SJSA1 (cell line): Measurements from ENCODE around the gene TJP1. TPM values are rescaled to one million over a fixed set of nuclear protein-coding genes. Genes with fewer than 3 reads are reported as not detected.

ENCODE experiments used
- DNase-seq, 2 experiments: peaks; one replicate each; pipeline ENCODE4 v3.0.0-alpha.2; 2015 to 2020; ENCODE audit warnings: low spot score in 2 of 2, low read depth in 1 of 2
- H3K27ac ChIP-seq: fragments of 250-450 bp; sonication (Bioruptor Pico); 2 replicates; pipeline ENCODE4 v1.5.1; 2020; ENCODE audit warnings: mild to moderate bottlenecking, moderate library complexity
- H3K27me3 ChIP-seq: fragments of 250-450 bp; sonication (Bioruptor Pico); replicated peaks from 2 replicates; pipeline ENCODE4 v1.5.1; 2020; ENCODE audit warnings: mild to moderate bottlenecking, moderate library complexity
- H3K36me3 ChIP-seq: fragments of 250-450 bp; sonication (Bioruptor Pico); 2 replicates; pipeline ENCODE4 v1.5.1; 2020; ENCODE audit warnings: mild to moderate bottlenecking
- H3K4me1 ChIP-seq: fragments of 250-450 bp; sonication (Bioruptor Pico); replicated peaks from 2 replicates; pipeline ENCODE4 v1.6.1; 2021; ENCODE audit warnings: mild to moderate bottlenecking
- H3K4me3 ChIP-seq: fragments of 250-450 bp; sonication (Bioruptor Pico); 2 replicates; pipeline ENCODE4 v1.5.1; 2020; ENCODE audit warnings: mild to moderate bottlenecking
- H3K9me3 ChIP-seq: fragments of 250-450 bp; sonication (Bioruptor Pico); replicated peaks from 2 replicates; pipeline ENCODE4 v1.5.1; 2020; ENCODE audit warnings: mild to moderate bottlenecking
- total RNA-seq: library from RNA; depleted of rRNA; stranded (reverse); fragments of >200 nt; shearing (Covaris generic); gene quantifications from 2 replicates; pipeline ENCODE4 v1.2.3, GENCODE V29; 2014

TJP1 gene
- total RNA-seq, 1 experiment from 2014 or later: 70.1 TPM

DNA sequence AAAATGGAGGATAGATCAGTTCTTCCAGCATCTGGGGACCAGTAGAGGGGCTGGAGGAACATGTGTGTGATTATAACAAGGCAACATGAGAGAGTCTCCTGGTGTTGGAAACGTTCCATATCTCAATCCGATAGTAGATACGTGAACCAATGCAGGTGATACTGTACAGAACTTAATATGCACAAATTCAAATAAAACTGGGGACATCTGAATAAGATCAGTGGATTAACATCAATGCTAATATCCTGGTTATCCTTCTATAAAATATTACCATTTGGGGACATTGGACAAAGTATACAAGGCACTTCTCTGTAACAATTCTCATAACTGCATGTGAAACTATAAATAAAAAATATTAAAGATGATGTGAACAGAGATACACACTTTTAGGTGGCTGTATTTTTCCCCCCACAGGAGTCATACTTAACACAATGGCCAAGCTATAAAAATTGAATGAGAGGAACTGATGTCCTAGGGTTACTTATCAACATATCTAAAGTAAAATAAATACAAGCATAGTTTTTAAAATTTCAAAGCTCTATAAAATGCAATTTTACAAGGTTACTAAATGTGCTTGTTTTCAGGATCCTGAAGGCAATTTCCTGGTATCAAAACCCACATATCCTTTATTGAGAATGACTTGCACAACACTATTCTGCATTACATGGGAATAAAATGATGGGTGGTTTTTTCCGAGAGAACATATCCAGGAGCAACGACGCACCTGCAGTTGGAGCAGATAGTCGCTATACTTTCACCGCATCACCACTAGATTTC is 31.1 kb upstream of the TJP1 start:
- peak overlapping the region; percentile 4; the same call in 1 of the 2 replicates for H3K27ac ChIP-seq
- no peaks in the 10 kb centered on the region for H3K9me3 ChIP-seq
- H3K4me1 ChIP-seq: peaks cover 73% of the 10 kb centered on the region
- H3K27me3 ChIP-seq: no peaks in the 10 kb centered on the region
- no peak overlapping the region for H3K4me3 ChIP-seq
- DNase-seq: no peak
- no peaks in the 10 kb centered on the region for H3K36me3 ChIP-seq

DNA sequence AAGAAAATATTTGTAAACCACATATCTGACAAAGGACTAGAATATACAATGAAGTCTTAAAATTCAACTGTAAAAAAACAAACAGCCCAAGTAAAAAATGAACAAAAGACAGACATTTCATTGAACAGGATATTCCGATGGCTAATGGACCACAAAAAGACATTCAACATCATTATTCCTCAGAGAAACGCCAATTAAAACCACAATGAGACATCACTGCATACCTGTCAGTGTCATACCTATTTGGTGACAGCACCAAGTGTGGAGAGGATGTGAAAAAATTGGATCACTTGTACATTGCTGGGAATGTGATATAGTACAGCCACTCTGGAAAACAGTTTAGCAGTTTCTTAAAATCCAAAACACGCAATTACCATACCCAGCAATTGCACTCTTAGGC is 29.9 kb upstream of the TJP1 start:
- Histone ChIP-seq H3K36me3 (no peaks in the 10 kb centered on the region), H3K27me3 (no peaks in the 10 kb centered on the region), H3K4me1 (peaks cover 63% of the 10 kb centered on the region), H3K27ac (no peak overlapping the region), H3K9me3 (no peaks in the 10 kb centered on the region), H3K4me3 (no peak overlapping the region)
- peak in 1 of 2 experiments; percentile 44 for DNase-seq

DNA sequence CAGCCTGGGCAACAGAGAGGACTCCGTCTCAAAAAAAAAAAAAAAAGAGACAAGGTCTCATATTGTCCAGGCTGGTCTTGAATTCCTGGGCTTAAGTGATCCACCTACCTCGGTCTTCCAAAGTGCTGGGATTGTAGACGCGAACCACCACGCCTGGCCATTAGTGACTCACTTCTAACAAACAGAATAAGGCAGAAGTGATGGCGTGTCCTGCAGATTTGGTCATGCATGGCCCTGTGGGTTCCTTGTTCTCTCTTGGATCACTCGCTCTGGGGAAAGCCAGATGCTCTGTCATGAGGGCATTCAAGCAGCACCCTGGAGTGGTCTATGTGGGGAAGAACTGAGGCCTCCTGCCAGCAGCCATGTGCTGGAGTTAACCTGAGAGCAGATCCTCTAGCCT is 27.4 kb upstream of the TJP1 start:
- no peaks in the 10 kb centered on the region for H3K36me3 ChIP-seq
- peak; percentile 72 to 77 for DNase-seq
- peaks cover 55% of the 10 kb centered on the region for H3K4me1 ChIP-seq
- no peak overlapping the region for H3K4me3 ChIP-seq
- peak overlapping the region; percentile 75 for H3K27ac ChIP-seq
- H3K9me3 ChIP-seq: no peaks in the 10 kb centered on the region
- no peaks in the 10 kb centered on the region for H3K27me3 ChIP-seq

DNA sequence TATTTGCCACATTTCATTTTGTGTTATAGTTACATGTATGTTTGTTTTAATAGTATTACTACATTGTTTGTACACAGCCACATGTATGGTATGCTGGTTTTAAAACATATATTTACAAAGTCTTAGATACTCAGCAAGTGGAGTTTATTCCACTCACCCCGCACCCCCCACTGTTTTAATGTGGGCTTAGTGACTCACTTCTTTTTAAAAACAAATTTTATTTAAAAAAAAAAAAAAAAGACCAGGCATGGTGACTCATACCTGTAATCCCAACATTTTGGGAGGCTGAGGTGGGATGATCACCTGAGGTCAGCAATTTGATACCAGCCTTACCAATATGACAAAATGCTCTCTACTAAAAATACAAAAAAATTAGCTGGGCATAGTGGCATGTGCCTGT is 26.9 kb upstream of the TJP1 start:
- H3K4me3 ChIP-seq: no peak overlapping the region
- peak; percentile 62 to 70 for DNase-seq
- H3K4me1 ChIP-seq: peaks cover 55% of the 10 kb centered on the region
- no peaks in the 10 kb centered on the region for H3K36me3 ChIP-seq
- H3K27me3 ChIP-seq: no peaks in the 10 kb centered on the region
- no peaks in the 10 kb centered on the region for H3K9me3 ChIP-seq
- peak overlapping the region; percentile 75 for H3K27ac ChIP-seq

DNA sequence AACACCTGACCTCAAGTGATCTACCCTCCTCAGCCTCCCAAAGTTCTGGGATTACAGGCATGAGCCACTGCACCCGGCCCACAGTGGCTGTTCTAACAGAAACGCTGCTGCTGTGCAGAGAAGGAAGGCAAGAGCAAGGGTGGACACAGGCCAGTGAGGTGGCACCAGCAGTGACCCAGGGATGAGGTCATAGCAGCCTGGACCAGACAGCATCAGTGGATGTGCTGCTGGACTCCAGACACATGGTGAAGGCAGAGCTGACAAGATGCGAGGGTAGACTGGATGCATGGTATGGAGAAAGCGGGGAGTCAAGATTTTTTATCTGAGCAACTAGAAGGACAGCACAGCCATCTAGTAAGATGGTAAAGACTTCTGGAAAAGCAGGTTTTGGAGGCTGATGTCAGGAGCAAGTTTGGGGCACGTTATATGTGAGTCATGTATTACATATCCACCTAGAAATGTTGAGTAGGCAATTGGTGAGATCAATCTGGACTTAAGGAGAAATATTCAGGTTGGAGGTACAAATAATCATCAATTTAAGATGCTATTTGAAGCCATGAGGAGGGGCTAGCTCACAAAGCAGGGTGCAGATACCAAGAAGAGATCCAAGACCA is 22.1 kb upstream of the TJP1 start:
- no peak overlapping the region for H3K4me3 ChIP-seq
- H3K9me3 ChIP-seq: no peaks in the 10 kb centered on the region
- H3K27me3 ChIP-seq: no peaks in the 10 kb centered on the region
- H3K4me1 ChIP-seq: peaks cover 45% of the 10 kb centered on the region
- peak overlapping the region; percentile 38 for H3K27ac ChIP-seq
- no peak for DNase-seq
- H3K36me3 ChIP-seq: no peaks in the 10 kb centered on the region

DNA sequence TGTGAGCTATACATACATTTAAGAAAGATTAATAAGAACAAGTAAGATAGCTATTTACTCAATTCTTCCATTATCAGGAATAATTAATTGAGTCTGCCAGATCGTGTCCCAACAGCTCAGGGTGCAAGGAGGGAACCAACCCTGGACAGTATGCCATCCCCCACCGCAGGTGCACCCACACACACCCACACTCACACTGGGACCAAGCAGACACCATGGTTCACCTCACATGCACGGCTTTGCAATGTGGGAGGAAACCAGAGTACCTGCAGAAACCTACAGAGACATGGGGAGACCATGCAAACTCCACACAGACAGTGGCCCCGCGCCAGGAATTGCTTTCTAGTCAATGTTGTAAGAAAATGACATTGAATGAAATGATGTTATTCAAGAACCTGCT is 20.0 kb upstream of the TJP1 start:
- H3K9me3 ChIP-seq: no peaks in the 10 kb centered on the region
- H3K4me1 ChIP-seq: peaks cover 42% of the 10 kb centered on the region
- no peaks in the 10 kb centered on the region for H3K36me3 ChIP-seq
- no peak for DNase-seq
- no peaks in the 10 kb centered on the region for H3K27me3 ChIP-seq
- no peak overlapping the region for H3K4me3 ChIP-seq
- no peak overlapping the region for H3K27ac ChIP-seq

DNA sequence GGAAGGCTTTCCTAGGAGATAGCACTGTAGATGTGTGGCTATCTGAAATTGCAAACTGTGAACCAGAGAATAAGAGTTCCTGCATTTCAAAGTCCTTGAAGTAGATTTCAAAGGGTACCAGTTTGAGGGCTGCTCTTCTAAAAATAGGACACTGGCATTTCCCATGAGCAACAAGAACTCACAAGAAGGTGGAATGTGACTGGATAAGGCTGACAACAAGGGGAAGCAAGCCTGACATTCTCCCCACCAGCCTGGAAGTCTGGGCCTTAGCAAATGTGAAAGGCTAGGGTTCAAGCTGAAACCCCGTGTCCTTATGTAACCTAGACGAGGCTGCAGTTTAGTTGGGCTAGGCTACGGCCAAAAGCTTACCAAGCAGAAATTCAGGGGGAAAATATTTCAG is 18.7 kb upstream of the TJP1 start:
- peak in 1 of 2 experiments; percentile 47 for DNase-seq
- no peak overlapping the region for H3K4me3 ChIP-seq
- no peaks in the 10 kb centered on the region for H3K36me3 ChIP-seq
- no peaks in the 10 kb centered on the region for H3K9me3 ChIP-seq
- H3K27me3 ChIP-seq: no peaks in the 10 kb centered on the region
- peaks cover 42% of the 10 kb centered on the region for H3K4me1 ChIP-seq
- peak overlapping the region; percentile 24 for H3K27ac ChIP-seq

DNA sequence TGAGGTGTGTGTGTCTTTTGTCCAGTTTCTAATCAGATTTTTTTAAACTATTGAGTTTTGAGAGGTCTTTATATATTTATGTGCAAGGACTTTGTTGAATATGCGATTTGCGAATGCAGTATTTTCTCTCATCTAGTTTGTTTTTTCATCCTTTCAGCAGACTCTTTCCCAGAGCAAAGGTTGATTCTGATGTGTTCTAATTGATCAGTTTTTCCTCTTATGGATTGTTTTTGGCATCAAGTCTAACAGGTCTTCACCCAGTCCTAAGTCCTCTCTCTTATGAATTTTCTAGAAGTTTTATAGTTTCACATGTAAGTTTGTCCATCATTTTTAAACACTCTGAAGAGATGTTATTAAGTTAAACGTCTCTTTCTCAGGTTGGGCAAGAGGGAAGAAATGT is 17.8 kb upstream of the TJP1 start:
- no peaks in the 10 kb centered on the region for H3K36me3 ChIP-seq
- peaks cover 42% of the 10 kb centered on the region for H3K4me1 ChIP-seq
- no peaks in the 10 kb centered on the region for H3K9me3 ChIP-seq
- H3K27ac ChIP-seq: no peak overlapping the region
- no peak for DNase-seq
- H3K27me3 ChIP-seq: no peaks in the 10 kb centered on the region
- no peak overlapping the region for H3K4me3 ChIP-seq

DNA sequence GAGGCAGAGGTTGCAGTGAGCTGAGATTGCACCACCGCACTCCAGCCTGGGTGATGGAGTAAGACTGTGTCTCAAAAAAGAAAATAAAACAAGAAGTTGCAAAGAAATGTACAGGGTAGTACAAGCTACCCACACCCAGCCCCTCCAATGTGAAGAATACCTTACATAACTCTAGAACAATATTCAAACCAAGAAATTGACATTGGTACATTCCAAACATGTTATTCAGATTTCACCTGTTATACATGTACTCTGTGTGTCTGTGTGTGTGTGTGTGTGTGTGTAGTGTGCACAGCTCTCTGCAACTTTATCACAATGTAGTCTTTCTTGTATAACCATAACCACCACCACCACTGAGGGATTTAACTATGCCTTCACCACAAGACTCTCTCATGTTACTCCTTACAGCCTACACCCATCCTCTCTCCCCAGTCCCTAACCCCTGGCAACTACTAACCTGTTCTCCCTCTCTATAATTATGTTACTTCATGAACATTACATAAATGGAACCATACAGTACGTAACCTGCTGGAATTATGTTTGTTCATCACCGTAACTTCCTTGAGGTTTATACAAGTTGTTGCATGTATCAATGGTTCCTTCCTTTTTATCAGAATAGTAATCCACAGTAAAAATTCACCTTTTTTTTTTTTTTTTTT is 16.2 kb upstream of the TJP1 start:
- Histone ChIP-seq H3K27ac (no peak overlapping the region), H3K9me3 (no peaks in the 10 kb centered on the region), H3K4me3 (no peak overlapping the region), H3K27me3 (no peaks in the 10 kb centered on the region), H3K4me1 (peaks cover 27% of the 10 kb centered on the region), H3K36me3 (no peaks in the 10 kb centered on the region)
- no peak for DNase-seq

DNA sequence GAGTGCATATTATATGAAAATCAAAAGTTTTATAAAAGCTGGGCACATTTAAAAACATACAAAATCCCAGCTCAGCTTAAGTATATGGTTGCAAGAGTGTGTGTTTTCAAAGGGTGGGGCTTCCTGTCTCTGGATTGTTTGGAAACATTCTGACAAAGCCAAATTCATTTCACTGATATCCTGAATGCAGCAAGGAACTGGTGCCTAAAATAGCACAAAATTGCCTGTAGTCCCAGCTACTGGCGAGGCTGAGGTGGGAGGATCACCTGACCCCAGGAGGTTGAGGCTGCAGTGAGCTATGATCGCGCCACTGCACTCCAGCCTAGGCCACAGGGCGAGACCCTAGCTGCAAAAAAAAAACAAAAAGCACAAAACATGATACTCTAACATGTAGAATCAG is 13.0 kb upstream of the TJP1 start:
- H3K4me3 ChIP-seq: no peak overlapping the region
- no peak for DNase-seq

DNA sequence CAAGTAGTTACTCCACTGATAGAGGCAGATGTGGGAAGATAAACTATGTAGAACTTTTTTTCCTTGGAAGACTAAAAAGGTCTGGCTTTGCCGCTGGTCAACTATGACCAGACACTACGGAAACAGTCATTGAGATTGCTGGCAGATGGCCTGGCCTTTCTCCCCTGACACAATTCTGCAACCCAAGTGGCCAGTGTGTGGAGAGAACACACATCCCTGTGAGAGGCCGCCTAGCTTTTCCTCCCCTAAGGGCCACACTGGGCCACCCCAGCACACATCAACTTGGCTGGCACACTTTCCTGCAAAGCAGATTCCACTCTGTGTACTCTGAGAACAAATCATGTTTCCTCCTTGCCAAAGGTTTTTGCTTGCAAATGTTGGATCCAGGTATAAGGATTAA is 10.4 kb upstream of the TJP1 start:
- H3K9me3 ChIP-seq: no peaks in the 10 kb centered on the region
- no peaks in the 10 kb centered on the region for H3K36me3 ChIP-seq
- DNase-seq: no peak
- H3K4me3 ChIP-seq: no peak overlapping the region
- no peak overlapping the region for H3K27ac ChIP-seq
- no peaks in the 10 kb centered on the region for H3K4me1 ChIP-seq
- no peaks in the 10 kb centered on the region for H3K27me3 ChIP-seq

More for the DNA sequence above, 13.0 kb upstream of the TJP1 start:
- H3K9me3 ChIP-seq: no peaks in the 10 kb centered on the region
- no peak overlapping the region for H3K27ac ChIP-seq
- no peaks in the 10 kb centered on the region for H3K36me3 ChIP-seq
- H3K27me3 ChIP-seq: no peaks in the 10 kb centered on the region
- H3K4me1 ChIP-seq: peaks cover 3% of the 10 kb centered on the region; the same call in 1 of the 2 replicates

DNA sequence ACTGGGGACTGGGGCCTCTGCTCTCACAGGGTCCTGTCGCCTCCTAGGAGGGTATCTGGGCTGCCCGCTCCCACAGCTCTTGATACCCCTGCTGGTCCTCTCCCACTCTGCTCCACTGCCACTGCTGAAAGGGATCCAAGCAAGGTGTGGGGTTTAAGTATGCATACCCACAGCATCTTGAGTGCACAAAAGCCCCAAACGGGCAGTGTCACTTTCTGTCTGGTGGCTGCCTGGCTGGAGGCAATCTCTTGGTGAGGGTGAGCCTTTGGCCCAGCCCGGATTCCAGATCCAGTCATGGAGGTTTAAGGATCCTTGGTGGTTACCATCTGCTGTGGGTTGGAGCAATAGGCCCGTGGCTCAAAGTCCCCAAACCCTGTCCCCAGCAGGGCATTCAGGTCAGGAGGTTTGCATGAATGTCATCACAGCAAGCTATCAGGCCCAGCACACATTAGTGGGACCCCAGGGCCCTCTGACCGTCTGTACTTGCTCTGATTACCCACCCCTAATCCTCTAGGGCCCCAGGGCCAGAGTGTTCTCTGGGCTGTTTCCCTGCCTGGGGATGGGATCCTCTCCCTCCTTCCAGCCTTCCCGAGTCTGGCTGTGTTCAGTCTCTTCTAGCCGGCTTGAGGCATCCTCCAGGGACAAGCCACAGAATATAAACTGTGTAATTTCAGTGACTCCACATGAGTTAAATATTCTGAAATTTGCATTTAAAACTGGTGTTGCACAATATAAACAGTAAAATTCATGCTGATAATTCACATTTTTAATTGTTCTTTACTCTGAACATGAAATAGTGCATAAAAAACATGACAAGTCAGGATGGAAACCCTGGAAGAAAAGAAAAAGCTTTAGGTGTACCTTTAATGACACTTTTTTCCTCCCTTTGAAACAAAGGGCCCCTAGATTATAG is 4.9 kb upstream of the TJP1 start:
- Histone ChIP-seq H3K9me3 (no peaks in the 10 kb centered on the region), H3K36me3 (peaks cover 1% of the 10 kb centered on the region), H3K4me3 (no peak overlapping the region), H3K27me3 (no peaks in the 10 kb centered on the region), H3K27ac (no peak overlapping the region), H3K4me1 (peaks cover 22% of the 10 kb centered on the region)
- no peak for DNase-seq

DNA sequence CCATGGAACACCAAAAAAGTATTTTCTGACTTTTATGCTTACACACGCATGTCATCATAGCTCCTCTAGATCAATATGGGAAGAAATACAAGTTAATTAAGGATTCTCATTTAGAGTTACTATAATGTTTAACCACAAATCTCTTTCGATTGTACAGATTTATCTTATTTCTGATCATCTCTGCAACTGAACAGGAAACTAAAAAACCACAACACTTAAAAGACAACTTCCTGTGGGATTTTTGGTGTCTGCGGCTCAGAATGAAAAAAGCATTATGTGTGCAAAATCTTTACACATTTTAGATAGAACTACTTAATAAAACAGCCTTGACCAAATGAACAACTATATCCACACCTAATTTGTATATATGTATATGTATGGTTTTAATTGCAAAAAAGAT is 3.0 kb upstream of the TJP1 start:
- H3K4me3 ChIP-seq: no peak overlapping the region
- H3K4me1 ChIP-seq: peaks cover 22% of the 10 kb centered on the region
- peaks cover 5% of the 10 kb centered on the region for H3K36me3 ChIP-seq
- H3K9me3 ChIP-seq: no peaks in the 10 kb centered on the region
- no peaks in the 10 kb centered on the region for H3K27me3 ChIP-seq
- no peak for DNase-seq
- no peak overlapping the region for H3K27ac ChIP-seq
